Adipocyte (in vitro differentiated cells): Measurements from ENCODE around the gene UTS2R.
A peak's percentile ranks its signal among the peaks of the same experiment; 100 is the strongest.
"Not testable (repeated sequence)": the region's sequence is repeated elsewhere in the genome, so short reads cannot be mapped to it uniquely, and the experiment has no call there.

Source experiments
- DNase-seq: peaks from one replicate; pipeline ENCODE4 v3.0.0-alpha.2; 2015; ENCODE audit warnings: low read depth
- H3K27me3 ChIP-seq: replicated peaks from 2 replicates; pipeline ENCODE4 v1.7.0; 2013; ENCODE audit warnings: mild to moderate bottlenecking, low read length, moderate library complexity; ENCODE audit not compliant: control insufficient read depth, insufficient read depth
- H3K36me3 ChIP-seq: 2 replicates; pipeline ENCODE4 v1.7.0; 2013; ENCODE audit warnings: low read length, mild to moderate bottlenecking, moderate library complexity; ENCODE audit not compliant: control insufficient read depth, insufficient read depth, severe bottlenecking
- H3K4me1 ChIP-seq: 2 replicates; pipeline ENCODE4 v1.7.0; 2013; ENCODE audit warnings: mild to moderate bottlenecking, low read length, moderate library complexity; ENCODE audit not compliant: control insufficient read depth, insufficient read depth
- H3K4me3 ChIP-seq: 2 replicates; pipeline ENCODE4 v1.7.0; 2013; ENCODE audit warnings: mild to moderate bottlenecking, low read length, moderate library complexity
- H3K9ac ChIP-seq: 2 replicates; pipeline ENCODE4 v1.7.0; 2013; ENCODE audit warnings: mild to moderate bottlenecking, low read length, moderate library complexity
- H3K9me3 ChIP-seq: 2 replicates; pipeline ENCODE4 v1.7.0; 2013; ENCODE audit warnings: mild to moderate bottlenecking, low read length, moderate library complexity; ENCODE audit not compliant: control insufficient read depth

UTS2R gene

GRCh38 chr17:82361885-82362633 lies 9.5 kb upstream of the UTS2R start:
- no peak for DNase-seq
- Histone ChIP-seq H3K9me3 (no peaks in the 10 kb centered on the region), H3K9ac (no peak overlapping the region), H3K4me3 (no peak overlapping the region), H3K36me3 (no peaks in the 10 kb centered on the region), H3K27me3 (peaks cover 36% of the 10 kb centered on the region), H3K4me1 (no peaks in the 10 kb centered on the region)

GRCh38 chr17:82365606-82366295 lies 5.8 kb upstream of the UTS2R start:
- Histone ChIP-seq H3K4me3 (no peak overlapping the region), H3K9ac (no peak overlapping the region), H3K27me3 (peaks cover 31% of the 10 kb centered on the region), H3K9me3 (no peaks in the 10 kb centered on the region), H3K36me3 (no peaks in the 10 kb centered on the region), H3K4me1 (peaks cover 3% of the 10 kb centered on the region)
- no peak for DNase-seq

GRCh38 chr17:82366749-82367148 lies 4.8 kb upstream of the UTS2R start:
- Histone ChIP-seq H3K4me1 (peaks cover 5% of the 10 kb centered on the region), H3K4me3 (no peak overlapping the region), H3K9ac (no peak overlapping the region), H3K36me3 (no peaks in the 10 kb centered on the region), H3K27me3 (peaks cover 37% of the 10 kb centered on the region), H3K9me3 (no peaks in the 10 kb centered on the region)
- DNase-seq: no peak

- H3K4me3 ChIP-seq: no peak overlapping the region
- H3K9me3 ChIP-seq: no peaks in the 10 kb centered on the region
- no peak for DNase-seq
- no peak overlapping the region for H3K9ac ChIP-seq
- no peaks in the 10 kb centered on the region for H3K36me3 ChIP-seq
- peaks cover 5% of the 10 kb centered on the region for H3K4me1 ChIP-seq
- H3K27me3 ChIP-seq: peaks cover 47% of the 10 kb centered on the region
Observed at GRCh38 chr17:82367724-82368524, 3.6 kb upstream of the UTS2R start.

GRCh38 chr17:82369211-82369610 lies 2.4 kb upstream of the UTS2R start:
- Histone ChIP-seq H3K9me3 (no peaks in the 10 kb centered on the region), H3K4me1 (peaks cover 5% of the 10 kb centered on the region), H3K9ac (no peak overlapping the region), H3K4me3 (no peak overlapping the region), H3K36me3 (no peaks in the 10 kb centered on the region), H3K27me3 (peaks cover 52% of the 10 kb centered on the region)
- no peak for DNase-seq

- Histone ChIP-seq H3K9me3 (no peaks in the 10 kb centered on the region), H3K9ac (no peak overlapping the region), H3K27me3 (peaks cover 46% of the 10 kb centered on the region), H3K36me3 (no peaks in the 10 kb centered on the region), H3K4me3 (peak overlapping the region; percentile 70), H3K4me1 (peaks cover 5% of the 10 kb centered on the region)
- DNase-seq: peak; percentile 26
Observed at GRCh38 chr17:82370471-82371332, 863 bp upstream of the UTS2R start.

GRCh38 chr17:82372249-82373071 lies 895 bp downstream of the UTS2R start:
- no peak overlapping the region for H3K4me3 ChIP-seq

GRCh38 chr17:82373072-82373452 lies 1.5 kb downstream of the UTS2R start:
- not testable (repeated sequence) for H3K4me1 ChIP-seq, DNase-seq, H3K4me3 ChIP-seq, H3K9ac ChIP-seq, H3K9me3 ChIP-seq, H3K36me3 ChIP-seq
- peaks cover 37% of the 10 kb centered on the region for H3K27me3 ChIP-seq

More at GRCh38 chr17:82372249-82373071, 895 bp downstream of the UTS2R start:
- peaks cover 37% of the 10 kb centered on the region for H3K27me3 ChIP-seq
- no peaks in the 10 kb centered on the region for H3K9me3 ChIP-seq
- H3K9ac ChIP-seq: no peak overlapping the region
- no peak for DNase-seq
- peaks cover 5% of the 10 kb centered on the region for H3K4me1 ChIP-seq
- H3K36me3 ChIP-seq: no peaks in the 10 kb centered on the region

GRCh38 chr17:82373731-82374625 lies 2.4 kb downstream of the UTS2R start:
- Histone ChIP-seq H3K4me1 (peaks cover 5% of the 10 kb centered on the region), H3K27me3 (peaks cover 46% of the 10 kb centered on the region), H3K36me3 (no peaks in the 10 kb centered on the region), H3K9me3 (no peaks in the 10 kb centered on the region), H3K4me3 (no peak overlapping the region), H3K9ac (no peak overlapping the region)
- no peak for DNase-seq
